ENCODE measurements around the gene STOX1.
"Not testable (repeated sequence)": the region's sequence is repeated elsewhere in the genome, so short reads cannot be mapped to it uniquely, and the experiment has no call there.

Gene STOX1

DNA sequence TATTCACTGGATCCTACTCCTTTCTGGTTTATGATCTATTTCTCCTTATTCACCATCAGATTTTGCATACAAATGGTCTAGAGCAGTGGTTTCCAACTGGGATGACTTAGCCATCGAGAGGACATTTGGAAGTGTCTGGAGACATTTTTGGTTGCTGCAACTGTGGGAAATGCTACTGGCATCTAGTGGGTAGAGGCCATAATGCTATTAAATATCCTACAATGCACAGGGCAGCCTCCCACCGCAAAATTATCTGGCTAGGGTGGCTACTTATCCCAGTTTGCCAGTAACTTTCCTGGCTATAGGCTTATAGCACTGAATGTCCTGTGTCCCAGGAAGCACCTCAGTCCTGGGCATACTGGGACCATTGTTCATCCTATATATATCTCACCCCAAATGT, 52.3 kb downstream of the STOX1 start:
- no peak for DNase-seq (ENCODE audit: low spot score)

- no peak for DNase-seq (ENCODE audit: low spot score)
Measured at GRCh38 chr10:68880181-68880580, 52.9 kb downstream of the STOX1 start.

DNA sequence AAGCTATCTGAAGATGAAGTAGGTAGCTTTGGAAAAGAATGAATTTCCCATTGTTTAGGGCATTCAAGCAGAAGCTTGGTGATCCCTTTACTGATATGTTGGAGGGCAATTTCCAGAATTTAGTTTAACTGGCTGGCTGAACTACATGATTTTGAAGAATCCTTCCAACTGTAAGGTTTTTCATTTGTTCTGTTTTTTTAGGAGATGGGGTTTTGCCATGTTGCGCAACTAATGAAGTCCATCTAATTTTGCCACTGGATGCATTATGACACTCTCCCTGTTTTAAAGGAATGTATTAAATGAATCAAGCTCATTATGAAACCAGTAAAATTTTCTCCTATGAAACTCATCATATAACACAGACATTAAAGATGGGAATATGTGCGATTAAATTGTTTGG, 67.7 kb downstream of the STOX1 start:
- DNase-seq (ENCODE audit: low spot score): no peak

DNA sequence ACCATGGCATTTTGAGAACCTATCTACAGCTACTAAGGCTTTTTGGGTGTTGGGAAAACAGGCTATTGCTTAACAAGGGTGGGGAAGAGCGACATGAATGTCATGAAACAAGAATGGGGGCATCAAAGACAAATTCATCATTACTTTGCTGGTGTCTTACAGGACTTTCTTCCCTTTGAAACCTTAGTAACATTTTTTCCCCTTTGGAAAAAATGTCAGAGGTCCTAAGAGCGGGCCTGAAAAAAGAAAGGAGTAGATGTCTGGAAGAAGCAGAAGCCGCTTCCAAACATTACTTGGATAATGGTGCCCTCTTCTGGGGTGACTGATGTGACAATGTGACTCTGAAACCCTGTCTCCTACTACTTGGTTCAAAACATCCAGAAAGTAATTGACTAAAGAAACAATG, 70.0 kb downstream of the STOX1 start:
- peak; percentile 43 for DNase-seq (ENCODE audit: low spot score)

DNA sequence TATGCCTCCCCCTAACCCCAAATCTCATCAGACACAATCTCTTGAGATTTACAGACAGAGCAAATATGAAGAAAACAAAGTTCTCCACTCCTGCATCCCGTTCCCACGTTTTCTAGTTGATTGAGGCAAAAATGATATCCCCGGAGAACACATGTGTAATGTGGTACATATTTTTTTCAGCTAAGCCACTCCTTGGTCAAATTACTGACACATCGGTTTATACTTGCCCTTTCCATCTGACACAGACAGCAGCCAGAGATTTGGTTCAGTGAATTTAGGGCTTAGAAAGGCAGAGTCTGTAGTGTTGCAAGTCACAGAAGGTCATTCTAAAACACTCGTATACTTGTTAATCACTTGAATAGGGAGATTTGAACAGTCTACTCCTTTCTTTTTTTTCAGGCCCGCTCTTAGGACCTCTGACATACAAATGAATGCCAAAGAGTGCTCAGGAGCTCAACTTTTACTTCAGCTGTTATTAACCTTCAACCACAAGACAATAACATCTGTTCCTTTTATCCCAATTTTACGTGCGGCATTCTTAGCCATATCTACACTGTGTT, 71.9 kb downstream of the STOX1 start:
- no peak for DNase-seq (ENCODE audit: low spot score)

- no peak for DNase-seq (ENCODE audit: low spot score)
Measured at GRCh38 chr10:68900427-68901104, 73.2 kb downstream of the STOX1 start.

GRCh38 chr10:68901105-68901927, 74.0 kb downstream of the STOX1 start, which contains the start of gene DDX50:
Gene DDX50, plus strand, starts transcription at chr10:68901315. Its CDS starts 70 bp downstream, at chr10:68901385.
- peak; percentile 97 for DNase-seq (ENCODE audit: low spot score)

- DNase-seq (ENCODE audit: low spot score): no peak
Measured at GRCh38 chr10:68902382-68902781, 75.1 kb downstream of the STOX1 start.

DNA sequence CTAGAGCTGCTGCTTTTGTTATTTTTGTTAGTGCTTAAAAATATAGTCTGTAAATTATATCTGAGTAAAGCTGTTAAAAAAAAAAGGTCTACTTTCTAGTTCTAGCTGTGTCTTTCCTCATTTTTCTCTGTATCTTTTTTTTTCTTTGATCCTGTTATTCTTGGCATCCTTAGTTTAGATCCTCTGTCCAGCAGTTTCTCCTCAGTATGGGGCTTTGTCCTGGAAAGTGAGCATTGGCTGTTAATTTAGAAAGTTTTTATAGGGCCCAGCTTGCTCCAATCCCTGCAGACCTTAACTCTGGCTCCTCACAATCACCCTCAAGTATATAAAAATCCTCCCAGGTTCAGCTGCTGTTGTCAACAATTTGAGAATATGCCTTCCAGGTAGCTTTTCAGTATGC, 97.3 kb downstream of the STOX1 start:
- no peak for DNase-seq (ENCODE audit: low spot score)

- no peak for DNase-seq (ENCODE audit: low spot score)
Measured at GRCh38 chr10:68925489-68925888, 98.2 kb downstream of the STOX1 start.

GRCh38 chr10:68929157-68929556, 101.8 kb downstream of the STOX1 start:
- not testable (repeated sequence) for DNase-seq (ENCODE audit: low spot score)

- DNase-seq (ENCODE audit: low spot score): not testable (repeated sequence)
Measured at GRCh38 chr10:68929888-68930287, 102.6 kb downstream of the STOX1 start.

DNA sequence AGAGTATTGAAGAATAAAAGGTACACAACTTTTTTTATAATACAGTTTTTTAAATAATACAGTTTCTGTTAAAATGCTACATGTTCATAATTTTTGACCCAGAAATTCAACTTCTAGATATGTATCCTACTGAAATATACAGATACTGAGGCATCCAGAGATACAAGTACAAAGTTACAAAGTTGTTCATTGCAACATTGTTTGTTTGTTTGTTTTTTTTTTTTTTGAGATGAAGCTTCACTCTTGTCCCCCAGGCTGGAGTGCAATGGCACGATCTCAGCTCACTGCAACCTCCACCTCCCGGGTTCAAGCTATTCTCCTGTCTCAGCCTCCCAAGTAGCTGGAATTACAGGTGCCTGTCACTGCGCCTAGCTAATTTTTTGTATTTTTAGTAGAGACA, 105.5 kb downstream of the STOX1 start:
- DNase-seq (ENCODE audit: low spot score): not testable (repeated sequence)

DNA sequence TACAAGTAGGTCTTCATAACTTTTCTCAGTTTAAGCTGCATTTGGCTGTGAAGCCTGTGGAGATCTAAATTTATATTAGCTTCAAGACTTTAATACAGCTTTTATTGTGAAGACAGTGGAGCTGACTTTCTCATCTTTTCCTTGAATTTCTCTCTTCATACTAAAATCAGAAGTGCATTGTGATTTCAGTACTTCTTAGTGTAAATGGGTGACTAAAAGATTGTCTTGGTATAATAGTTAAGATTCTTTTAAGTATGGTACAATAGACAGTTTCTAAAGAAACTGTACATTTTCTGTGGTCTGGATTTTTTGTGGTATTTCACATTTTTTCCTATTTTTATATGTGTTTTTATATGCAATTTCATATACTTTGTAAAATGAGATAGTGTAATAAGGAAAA, 107.7 kb downstream of the STOX1 start:
- no peak for DNase-seq (ENCODE audit: low spot score)

- DNase-seq (ENCODE audit: low spot score): no peak
Measured at GRCh38 chr10:68938117-68938516, 110.8 kb downstream of the STOX1 start.

GRCh38 chr10:68938884-68939283, 111.6 kb downstream of the STOX1 start:
- DNase-seq (ENCODE audit: low spot score): no peak

GRCh38 chr10:68940917-68941316, 113.6 kb downstream of the STOX1 start:
- DNase-seq (ENCODE audit: low spot score): not testable (repeated sequence)

All from CD4-positive, alpha-beta T cell treated with Interleukin-15 for 4 hours (primary cell).